ENCODE results near the gene PTGS2. TPM values are rescaled to one million over a fixed set of nuclear protein-coding genes. Genes with fewer than 3 reads are reported as not detected.

PTGS2 gene
- total RNA-seq, 1 experiment from 2014 or later = 0.37 TPM

DNA sequence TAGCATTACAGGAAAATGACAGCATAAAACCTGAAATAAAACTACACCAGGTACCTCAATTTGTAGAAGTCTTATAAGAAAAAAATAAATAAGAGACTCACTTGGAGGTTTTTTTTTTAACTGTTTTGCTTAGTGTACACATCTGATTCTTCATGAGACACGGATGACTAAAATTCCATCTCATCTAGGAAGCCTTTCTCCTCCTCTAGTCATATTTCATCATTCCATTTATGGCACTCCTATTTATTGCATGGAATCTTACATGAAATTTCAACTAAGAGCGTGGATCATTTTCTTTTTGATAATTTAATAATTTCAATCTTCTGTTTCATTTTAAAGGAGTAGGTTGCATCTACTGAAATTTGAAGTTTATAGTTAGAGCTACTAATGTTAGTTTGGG, 1.6 kb upstream of the PTGS2 start:
- no peak for DNase-seq
- H2BK5ac ChIP-seq (ENCODE audit: insufficient read length, low read length) = no peak overlapping the region
- no peaks in the 10 kb centered on the region for H3K4me1 ChIP-seq (ENCODE audit: insufficient read depth, low read length)
- no peak overlapping the region for H2BK20ac ChIP-seq (ENCODE audit: low read depth, low read length, poor library complexity, severe bottlenecking)
- H3K4me3 Mint-ChIP-seq = no peak overlapping the region
- no peak overlapping the region for H3K4ac ChIP-seq (ENCODE audit: low read depth, low read length)
- H3K27me3 ChIP-seq (ENCODE audit: insufficient read depth, low read length) = no peaks in the 10 kb centered on the region
- H3K18ac ChIP-seq (ENCODE audit: insufficient read length, low read depth, low read length) = no peak overlapping the region
- H3K79me2 ChIP-seq (ENCODE audit: insufficient read depth, low read length) = no peaks in the 10 kb centered on the region
- H3K79me1 ChIP-seq (ENCODE audit: insufficient read depth, low read depth, low read length, poor library complexity, severe bottlenecking) = no peaks in the 10 kb centered on the region
- no peak overlapping the region for H2AK5ac ChIP-seq (ENCODE audit: insufficient read length, low read length)
- no peaks in the 10 kb centered on the region for H4K20me1 ChIP-seq (ENCODE audit: control insufficient read depth, insufficient read depth, insufficient read length)
- H2BK120ac ChIP-seq (ENCODE audit: low read depth, low read length, poor library complexity, severe bottlenecking) = no peak overlapping the region
- H3K4me1 Mint-ChIP-seq = peaks cover 11% of the 10 kb centered on the region in 2 experiments; a peak in 3 of 4 replicates
- no peak overlapping the region for H3K56ac ChIP-seq (ENCODE audit: insufficient read length, low read depth, low read length)
- H3K36me3 Mint-ChIP-seq (ENCODE audit: insufficient read depth in 1 of 3, low read depth in 3 of 3) = no peaks in the 10 kb centered on the region
- TF ChIP-seq, protein P1, sequence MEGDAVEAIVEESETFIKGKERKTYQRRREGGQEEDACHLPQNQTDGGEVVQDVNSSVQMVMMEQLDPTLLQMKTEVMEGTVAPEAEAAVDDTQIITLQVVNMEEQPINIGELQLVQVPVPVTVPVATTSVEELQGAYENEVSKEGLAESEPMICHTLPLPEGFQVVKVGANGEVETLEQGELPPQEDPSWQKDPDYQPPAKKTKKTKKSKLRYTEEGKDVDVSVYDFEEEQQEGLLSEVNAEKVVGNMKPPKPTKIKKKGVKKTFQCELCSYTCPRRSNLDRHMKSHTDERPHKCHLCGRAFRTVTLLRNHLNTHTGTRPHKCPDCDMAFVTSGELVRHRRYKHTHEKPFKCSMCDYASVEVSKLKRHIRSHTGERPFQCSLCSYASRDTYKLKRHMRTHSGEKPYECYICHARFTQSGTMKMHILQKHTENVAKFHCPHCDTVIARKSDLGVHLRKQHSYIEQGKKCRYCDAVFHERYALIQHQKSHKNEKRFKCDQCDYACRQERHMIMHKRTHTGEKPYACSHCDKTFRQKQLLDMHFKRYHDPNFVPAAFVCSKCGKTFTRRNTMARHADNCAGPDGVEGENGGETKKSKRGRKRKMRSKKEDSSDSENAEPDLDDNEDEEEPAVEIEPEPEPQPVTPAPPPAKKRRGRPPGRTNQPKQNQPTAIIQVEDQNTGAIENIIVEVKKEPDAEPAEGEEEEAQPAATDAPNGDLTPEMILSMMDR (conservative IDR thresholded peaks at IDR 0.05) = no peak
- H2BK12ac ChIP-seq (ENCODE audit: insufficient read length, low read depth, low read length) = no peak overlapping the region
- H3K23ac ChIP-seq (ENCODE audit: insufficient read length, low read depth, low read length) = no peak overlapping the region
- no peak overlapping the region for H3K9ac ChIP-seq (ENCODE audit: extremely low read depth, insufficient read length, low read length)
- H3K27me3 Mint-ChIP-seq (ENCODE audit: low read depth) = peaks cover 17% of the 10 kb centered on the region
- H4K5ac ChIP-seq (ENCODE audit: insufficient read length, low read depth, low read length) = no peak overlapping the region
- H3K9me3 ChIP-seq (ENCODE audit: control insufficient read depth, low read depth, low read length) = no peaks in the 10 kb centered on the region
- H4K8ac ChIP-seq (replicated peaks; ENCODE audit: insufficient read length, low read depth, low read length) = no peak overlapping the region
- no peak overlapping the region for H2AFZ ChIP-seq (ENCODE audit: low read length)
- H3K27ac Mint-ChIP-seq = no peak overlapping the region
- no peak overlapping the region for H3K27ac ChIP-seq (ENCODE audit: insufficient read length, low read depth, low read length)
- no peak overlapping the region for H4K91ac ChIP-seq (ENCODE audit: insufficient read length, low read depth, low read length)
- H3K9me3 Mint-ChIP-seq = no peaks in the 10 kb centered on the region
- no CpG with 5 or more reads among the region's 2 CpGs for WGBS (ENCODE audit: extremely low coverage, insufficient read length, low lambda C conversion rate)
- H3K14ac ChIP-seq (ENCODE audit: insufficient read depth, low read length) = no peak overlapping the region
- H2BK15ac ChIP-seq (ENCODE audit: low read depth, low read length) = no peak overlapping the region
- peaks cover 8% of the 10 kb centered on the region for H3K23me2 ChIP-seq (ENCODE audit: insufficient read length, low read depth, low read length, poor library complexity, severe bottlenecking)
- no peak overlapping the region for H3T11ph ChIP-seq (ENCODE audit: low read length)
- H3K4me2 ChIP-seq (ENCODE audit: insufficient read depth, insufficient read length, low read length) = no peak overlapping the region
